DOHH2 (cell line): Measurements from ENCODE around the gene SPTBN1.

Source experiments
- H3F3A ChIP-seq: fragments of 200-600 bp; sonication (generic), shearing (Covaris generic); 2 replicates; pipeline ENCODE4 v1.6.0; 2016; ENCODE audit warnings: antibody characterized with exemption, mild to moderate bottlenecking; ENCODE audit not compliant: control insufficient read depth, insufficient read depth
- H3K27ac ChIP-seq: fragments of 200-600 bp; sonication (generic); 2 replicates; pipeline ENCODE4 v1.5.1; 2014; ENCODE audit warnings: low read depth, mild to moderate bottlenecking, low read length, moderate library complexity
- H3K27me3 ChIP-seq: fragments of 200-600 bp; sonication (generic); 2 replicates; pipeline ENCODE4 v1.6.1; 2014; ENCODE audit warnings: mild to moderate bottlenecking, low read length, mixed read lengths; ENCODE audit not compliant: control insufficient read depth
- H3K36me3 ChIP-seq: fragments of 200-600 bp; sonication (generic); 2 replicates; pipeline ENCODE4 v1.6.1; 2014; ENCODE audit warnings: mild to moderate bottlenecking, low read length, moderate library complexity, mixed read lengths; ENCODE audit not compliant: control insufficient read depth
- H3K4me1 ChIP-seq: fragments of 200-600 bp; sonication (generic); 2 replicates; pipeline ENCODE4 v1.6.1; 2014; ENCODE audit warnings: mild to moderate bottlenecking, low read length, mixed read lengths; ENCODE audit not compliant: control insufficient read depth
- H3K4me2 ChIP-seq: fragments of 200-600 bp; sonication (generic); 2 replicates; pipeline ENCODE4 v1.6.0; 2014; ENCODE audit warnings: mild to moderate bottlenecking, low read length, moderate library complexity
- H3K4me3 ChIP-seq: fragments of 200-600 bp; sonication (generic); 2 replicates; pipeline ENCODE4 v1.5.1; 2014; ENCODE audit warnings: mild to moderate bottlenecking, low read length, mixed read lengths
- H3K79me2 ChIP-seq: fragments of 200-600 bp; sonication (generic); 2 replicates; pipeline ENCODE4 v1.6.1; 2014; ENCODE audit warnings: mild to moderate bottlenecking, low read length, mixed read lengths; ENCODE audit not compliant: control insufficient read depth
- H3K9me2 ChIP-seq: fragments of 200-600 bp; sonication (generic); replicated peaks from 2 replicates; pipeline ENCODE4 v1.6.1; 2014; ENCODE audit warnings: mild to moderate bottlenecking, low read length, mixed read lengths; ENCODE audit not compliant: control insufficient read depth
- H3K9me3 ChIP-seq: fragments of 200-600 bp; sonication (generic); 2 replicates; pipeline ENCODE4 v1.6.1; 2014; ENCODE audit warnings: antibody characterized with exemption, low read length, mixed read lengths; ENCODE audit not compliant: control insufficient read depth, insufficient read depth
- H4K20me1 ChIP-seq: fragments of 200-600 bp; sonication (generic); 2 replicates; pipeline ENCODE4 v1.6.0; 2014; ENCODE audit warnings: low read depth, mild to moderate bottlenecking, antibody characterized with exemption, low read length, moderate library complexity; ENCODE audit not compliant: control insufficient read depth, insufficient read depth
- EZH2phosphoT487 ChIP-seq: fragments of 200-600 bp; sonication (generic); IDR thresholded peaks from 2 replicates; pipeline ENCODE4 v1.6.1; 2017; ENCODE audit warnings: borderline replicate concordance, mild to moderate bottlenecking, antibody characterized with exemption, low read length, moderate library complexity, mixed read lengths
- TF ChIP-seq, protein P1 (sequence below): fragments of 200-600 bp; sonication (generic); IDR thresholded peaks from one replicate; pipeline ENCODE4 v1.5.1; 2014; ENCODE audit warnings: antibody characterized with exemption, mild to moderate bottlenecking, low read depth, low read length; ENCODE audit not compliant: poor library complexity, severe bottlenecking

The SPTBN1 gene

DNA sequence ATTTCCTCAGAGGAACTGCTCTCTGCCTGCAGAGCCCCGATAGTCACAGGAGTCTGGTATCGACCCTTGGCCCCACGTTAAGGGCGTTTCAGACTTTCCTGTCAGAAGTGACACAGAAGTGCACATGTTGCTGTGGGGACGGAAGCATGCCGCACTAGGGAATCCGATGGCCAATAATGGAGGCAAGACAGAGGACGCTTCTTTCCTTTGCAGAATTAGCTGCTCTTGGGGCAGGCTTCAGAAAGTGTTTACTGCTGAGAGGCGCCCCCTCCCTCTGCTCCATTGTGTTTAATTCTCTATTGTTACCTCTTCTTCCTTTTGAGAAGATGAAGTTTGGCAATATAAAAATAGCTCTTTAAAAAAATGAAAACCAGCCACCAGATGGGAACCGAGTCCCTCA is 148.7 kb downstream of the SPTBN1 start:
- Histone ChIP-seq H3K9me2 (no peaks in the 10 kb centered on the region), H3K4me3 (no peak overlapping the region), H3K4me1 (0 out of 2 replicates have a peak, but pooled peaks cover 2% of the 10 kb centered on the region), H3K27me3 (no peaks in the 10 kb centered on the region), H3K4me2 (no peak overlapping the region), H3K27ac (no peak overlapping the region), H3K79me2 (no peaks in the 10 kb centered on the region), H3F3A (no peaks in the 10 kb centered on the region), H3K36me3 (no peaks in the 10 kb centered on the region), H3K9me3 (no peaks in the 10 kb centered on the region), H4K20me1 (no peaks in the 10 kb centered on the region)
- TF ChIP-seq, protein P1, sequence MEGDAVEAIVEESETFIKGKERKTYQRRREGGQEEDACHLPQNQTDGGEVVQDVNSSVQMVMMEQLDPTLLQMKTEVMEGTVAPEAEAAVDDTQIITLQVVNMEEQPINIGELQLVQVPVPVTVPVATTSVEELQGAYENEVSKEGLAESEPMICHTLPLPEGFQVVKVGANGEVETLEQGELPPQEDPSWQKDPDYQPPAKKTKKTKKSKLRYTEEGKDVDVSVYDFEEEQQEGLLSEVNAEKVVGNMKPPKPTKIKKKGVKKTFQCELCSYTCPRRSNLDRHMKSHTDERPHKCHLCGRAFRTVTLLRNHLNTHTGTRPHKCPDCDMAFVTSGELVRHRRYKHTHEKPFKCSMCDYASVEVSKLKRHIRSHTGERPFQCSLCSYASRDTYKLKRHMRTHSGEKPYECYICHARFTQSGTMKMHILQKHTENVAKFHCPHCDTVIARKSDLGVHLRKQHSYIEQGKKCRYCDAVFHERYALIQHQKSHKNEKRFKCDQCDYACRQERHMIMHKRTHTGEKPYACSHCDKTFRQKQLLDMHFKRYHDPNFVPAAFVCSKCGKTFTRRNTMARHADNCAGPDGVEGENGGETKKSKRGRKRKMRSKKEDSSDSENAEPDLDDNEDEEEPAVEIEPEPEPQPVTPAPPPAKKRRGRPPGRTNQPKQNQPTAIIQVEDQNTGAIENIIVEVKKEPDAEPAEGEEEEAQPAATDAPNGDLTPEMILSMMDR = no peak
- no peak for TF ChIP-seq EZH2phosphoT487

DNA sequence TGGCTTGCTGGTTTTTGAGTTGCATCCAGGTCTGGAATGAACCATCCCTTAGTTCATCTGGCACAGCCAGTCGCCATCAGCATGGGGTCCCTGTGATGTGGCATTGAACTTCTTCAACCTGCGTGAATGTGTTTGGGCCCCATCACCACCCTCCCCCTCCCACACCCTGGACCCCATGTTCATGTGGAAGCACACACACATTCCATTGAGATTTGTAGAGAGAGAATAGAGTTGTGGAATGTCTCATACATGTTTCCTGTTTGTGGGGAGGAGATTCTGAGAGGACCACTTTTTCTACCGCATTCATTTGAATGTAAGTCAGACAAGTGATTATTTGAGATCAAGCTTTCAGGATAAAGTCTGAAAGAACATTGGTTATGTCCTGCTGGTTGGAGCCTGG is 149.7 kb downstream of the SPTBN1 start:
- H3K9me2 ChIP-seq = no peaks in the 10 kb centered on the region
- H3K4me1 ChIP-seq = 0 out of 2 replicates have a peak, but pooled peaks cover 2% of the 10 kb centered on the region
- H3K4me3 ChIP-seq = no peak overlapping the region
- TF ChIP-seq EZH2phosphoT487 = no peak
- TF ChIP-seq, protein P1 = no peak
- no peaks in the 10 kb centered on the region for H4K20me1 ChIP-seq
- H3K4me2 ChIP-seq = no peak overlapping the region
- no peaks in the 10 kb centered on the region for H3K79me2 ChIP-seq
- H3K36me3 ChIP-seq = no peaks in the 10 kb centered on the region
- no peaks in the 10 kb centered on the region for H3K27me3 ChIP-seq
- H3K27ac ChIP-seq = no peak overlapping the region
- H3F3A ChIP-seq = no peaks in the 10 kb centered on the region
- no peaks in the 10 kb centered on the region for H3K9me3 ChIP-seq

DNA sequence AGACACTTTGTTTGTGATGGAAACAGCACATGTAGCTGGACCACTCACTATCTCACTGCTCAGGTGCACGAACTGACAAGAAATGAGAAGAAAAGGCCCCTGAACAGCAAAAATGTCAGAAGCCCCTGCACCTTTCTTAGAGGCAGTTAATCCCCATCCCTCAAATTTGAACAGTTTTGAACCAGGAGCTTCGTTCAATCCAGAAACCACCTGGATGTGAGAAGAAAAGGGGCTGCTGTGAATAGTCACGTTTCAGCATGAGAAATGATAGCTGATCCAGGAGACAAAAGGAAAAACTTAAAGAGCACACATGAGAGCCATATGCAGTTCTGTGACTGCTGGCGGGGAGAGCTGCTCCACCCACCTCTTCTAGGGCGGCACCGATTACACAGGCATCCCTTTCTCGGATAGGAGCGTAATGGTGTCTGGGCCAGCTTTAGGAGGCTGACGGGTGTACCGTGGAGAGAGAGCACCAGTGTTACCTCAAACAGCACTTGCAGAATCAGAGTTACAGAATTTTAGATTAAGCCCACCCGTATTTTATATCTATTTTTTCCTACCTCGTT is 150.3 kb downstream of the SPTBN1 start:
- Histone ChIP-seq H3K79me2 (no peaks in the 10 kb centered on the region), H3F3A (no peaks in the 10 kb centered on the region), H3K4me2 (no peak overlapping the region), H3K27me3 (no peaks in the 10 kb centered on the region), H3K27ac (no peak overlapping the region), H3K4me3 (no peak overlapping the region), H3K9me2 (no peaks in the 10 kb centered on the region), H3K36me3 (no peaks in the 10 kb centered on the region), H3K9me3 (no peaks in the 10 kb centered on the region), H4K20me1 (no peaks in the 10 kb centered on the region), H3K4me1 (0 out of 2 replicates have a peak, but pooled peaks cover 2% of the 10 kb centered on the region)
- no peak for TF ChIP-seq EZH2phosphoT487
- TF ChIP-seq, protein P1 = no peak
